GM12878 (cell line): ENCODE data around the gene RPS6KA2. TPM values are rescaled to one million over a fixed set of nuclear protein-coding genes. Genes with fewer than 3 reads are reported as not detected.

Experiments used
- CBX3 ChIP-seq: fragments of 200-600 bp; sonication (generic); IDR thresholded peaks from 2 replicates; pipeline ENCODE4 v1.6.1; 2016; ENCODE audit warnings: low read depth, borderline replicate concordance
- CREB1 ChIP-seq: IDR thresholded peaks from 2 replicates; pipeline ENCODE4 v1.6.1; 2012; ENCODE audit warnings: low read depth, mild to moderate bottlenecking, inconsistent platforms
- CREM ChIP-seq: IDR thresholded peaks from 2 replicates; pipeline ENCODE4 v1.6.1; 2014; ENCODE audit warnings: antibody characterized with exemption, low read depth
- DPF2 ChIP-seq: fragments of 450-650 bp; IDR thresholded peaks from 2 replicates; pipeline ENCODE4 v1.6.1; 2017; ENCODE audit warnings: mild to moderate bottlenecking
- GABPA ChIP-seq: IDR thresholded peaks from 2 replicates; pipeline ENCODE4 v1.6.1; 2014; ENCODE audit warnings: antibody characterized with exemption, low read depth, mild to moderate bottlenecking, inconsistent platforms
- IRF4 ChIP-seq: IDR thresholded peaks from 2 replicates; pipeline ENCODE4 v1.6.1; 2011; ENCODE audit warnings: low read depth, low read length
- MTA2 ChIP-seq: fragments of 450-650 bp; IDR thresholded peaks from 2 replicates; pipeline ENCODE4 v1.6.1; 2016; ENCODE audit warnings: low read depth, mild to moderate bottlenecking, moderate library complexity
- NFIC ChIP-seq: IDR thresholded peaks from 2 replicates; pipeline ENCODE4 v1.6.1; 2012; ENCODE audit warnings: low read depth, mild to moderate bottlenecking, inconsistent platforms, low read length, moderate library complexity
- NFXL1 ChIP-seq: fragments of 450-650 bp; IDR thresholded peaks from 2 replicates; pipeline ENCODE4 v1.6.1; 2017; ENCODE audit warnings: antibody characterized with exemption, mild to moderate bottlenecking, borderline replicate concordance
- PML ChIP-seq: IDR thresholded peaks from 2 replicates; pipeline ENCODE4 v1.6.1; 2012; ENCODE audit warnings: low read length, inconsistent platforms
- POLR2AphosphoS2 ChIP-seq: IDR thresholded peaks from 2 replicates; pipeline ENCODE4 v1.6.1; 2011; ENCODE audit warnings: low read depth, mild to moderate bottlenecking, low read length, improper control_type of control experiment, moderate library complexity
- REST ChIP-seq: IDR thresholded peaks from 2 replicates; pipeline ENCODE4 v1.6.1; 2012; ENCODE audit warnings: mild to moderate bottlenecking, low read depth, low read length
- RUNX3 ChIP-seq: IDR thresholded peaks from 2 replicates; pipeline ENCODE4 v1.6.1; 2012; ENCODE audit warnings: low read length, inconsistent platforms
- SIN3A ChIP-seq: IDR thresholded peaks from 2 replicates; pipeline ENCODE4 v1.6.1; 2012; ENCODE audit warnings: low read depth, low read length, improper control_type of control experiment
- YY1 ChIP-seq: IDR thresholded peaks from 2 replicates; pipeline ENCODE4 v1.6.1; 2011; ENCODE audit warnings: low read depth, mild to moderate bottlenecking, low read length
- polyA plus RNA-seq, 11 experiments: library from polyadenylated mRNA; depleted of rRNA in 4 of 11; unstranded in 6 of 11; stranded (reverse) in 5 of 11; fragments of >200 nt; fragmentation: Nextera tagmentation in 4 of 11; fragmentation: Illumina TruSeq in 1 of 11; extraction: Ambion mirVana in 4 of 11; extraction: Trizol in 1 of 11; gene quantifications; 1 replicate in 1 of 11; 2 replicates in 10 of 11; pipeline versions ENCODE4 v1.2.1 to v1.2.3, GENCODE V29; 2011 to 2016; ENCODE audit warnings: inconsistent platforms in 2 of 11, missing spikeins in 2 of 11, low read depth in 1 of 11
- total RNA-seq, 4 experiments: library from RNA; depleted of rRNA in 3 of 4; stranded (reverse); fragments of >200 nt in 3 of 4; fragmentation: Illumina TruSeq in 1 of 4; extraction: Trizol in 1 of 4; gene quantifications; 2 replicates each; pipeline versions ENCODE4 v1.2.1 to v1.2.3, GENCODE V29; 2013 to 2021

Gene RPS6KA2
- total and polyA plus RNA-seq, 10 of the 15 experiments (the other 5 are each of a cell fraction or from before 2014, with no cell fraction given) = 0.02 to 1.0 (median 0.22) TPM; not detected in 1

- TF ChIP-seq MTA2 = 0 out of 2 replicates have a peak, but pooled peaks have one; percentile 21
- TF ChIP-seq SIN3A = no peak
- peak; percentile 91 for TF ChIP-seq REST
- 0 out of 2 replicates have a peak, but pooled peaks have one; percentile 7 for TF ChIP-seq CREB1
- no peak for TF ChIP-seq NFXL1
- TF ChIP-seq YY1 = 0 out of 2 replicates have a peak, but pooled peaks have one; percentile 34
- no peak for TF ChIP-seq PML
- TF ChIP-seq CBX3 = no peak
- TF ChIP-seq CREM = 0 out of 2 replicates have a peak, but pooled peaks have one; percentile 6
- TF ChIP-seq GABPA = peak; percentile 50
- TF ChIP-seq NFIC = peak; percentile 33; the same call in 1 of the 2 replicates
- peak; percentile 50; the same call in 1 of the 2 replicates for TF ChIP-seq IRF4
- TF ChIP-seq DPF2 = 0 out of 2 replicates have a peak, but pooled peaks have one; percentile 32
- TF ChIP-seq POLR2AphosphoS2 = no peak
- TF ChIP-seq RUNX3 = peak; percentile 75
- TF ChIP-seq, all 136 proteins: peak for 20
Observed at GRCh38 chr6:166587631-166588413, 39.2 kb downstream of the RPS6KA2 start (continued).
